Measurements from ENCODE around the gene THEM5. TPM values are rescaled to one million over a fixed set of nuclear protein-coding genes. Genes with fewer than 3 reads are reported as not detected.

The THEM5 gene
- total and polyA plus RNA-seq, 2 experiments from 2014 or later, result not detected

GRCh38 chr1:151806170-151806569, 47.3 kb downstream of the THEM5 start:
- no peak overlapping the region for H3K27ac ChIP-seq
- peaks cover 4% of the 10 kb centered on the region for H3K27me3 ChIP-seq
- no peak for DNase-seq (ENCODE audit: low read depth in 1 of 2, low spot score in 1 of 2)
- H3K9me3 ChIP-seq (ENCODE audit: low read depth), result no peaks in the 10 kb centered on the region
- no peaks in the 10 kb centered on the region for H3K4me1 ChIP-seq (ENCODE audit: low read depth)
- no peak for TF ChIP-seq CTCF (IDR thresholded peaks at IDR 0.05; ENCODE audit: low read depth, low read length)
- H3K36me3 ChIP-seq, result no peaks in the 10 kb centered on the region
- no peak overlapping the region for H3K4me3 ChIP-seq

DNA sequence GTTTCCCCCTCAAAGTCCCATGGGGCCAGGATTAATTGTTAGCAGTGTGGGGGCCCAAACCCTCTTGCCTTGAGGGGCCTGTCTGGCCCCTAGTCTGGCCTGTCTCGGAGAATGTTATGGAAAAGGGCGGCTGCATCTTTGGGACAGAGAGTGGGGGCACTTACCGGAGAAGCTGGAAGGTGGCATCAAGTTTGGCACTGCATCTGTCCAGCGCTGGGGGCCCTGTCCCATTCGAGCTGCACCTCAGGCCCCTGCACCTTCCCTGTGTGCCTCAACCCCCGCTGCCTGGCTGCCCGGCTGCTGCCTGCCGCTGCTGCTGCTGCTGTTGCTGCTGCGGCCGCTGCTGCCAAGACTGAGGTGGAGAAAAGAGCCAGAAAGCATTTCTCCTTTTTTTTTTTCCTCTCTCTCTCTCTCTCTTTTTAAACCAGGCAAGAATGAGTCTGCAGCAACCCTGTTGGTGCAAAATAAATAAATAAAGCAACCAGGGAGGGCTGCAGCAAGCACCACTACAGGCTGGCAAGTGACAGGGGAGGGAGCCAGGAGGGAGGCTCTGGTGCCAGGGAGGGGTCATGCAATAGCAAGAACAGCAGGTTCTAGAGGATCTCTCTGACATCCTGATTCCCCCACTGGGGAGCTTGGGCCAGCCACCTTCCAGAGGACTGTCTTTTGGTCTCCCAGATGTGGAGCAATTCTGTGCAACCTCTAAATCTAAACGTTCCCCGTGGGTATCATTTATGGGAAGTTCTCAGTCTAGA, 48.3 kb downstream of the THEM5 start, which contains the start of gene LINGO4:
LINGO4 (minus strand) TSS at position 354 of the 755 bp plus-strand sequence. CDS start 2,715 bp downstream, outside the sequence.
- TF ChIP-seq CTCF (IDR thresholded peaks at IDR 0.05; ENCODE audit: low read depth, low read length), result no peak
- Histone ChIP-seq H3K36me3 (no peaks in the 10 kb centered on the region), H3K4me3 (no peak within 1 kb of the TSS), H3K27ac (no peak within 1 kb of the TSS), H3K4me1 (ENCODE audit: low read depth) (no peaks in the 10 kb centered on the region), H3K27me3 (peaks cover 4% of the 10 kb centered on the region), H3K9me3 (ENCODE audit: low read depth) (no peaks in the 10 kb centered on the region)
- DNase-seq (ENCODE audit: low read depth in 1 of 2, low spot score in 1 of 2), result no peak

GRCh38 chr1:151803915-151804314, 49.6 kb downstream of the THEM5 start:
- DNase-seq (ENCODE audit: low read depth in 1 of 2, low spot score in 1 of 2), result no peak
- H3K4me3 ChIP-seq, result no peak overlapping the region
- peaks cover 4% of the 10 kb centered on the region for H3K27me3 ChIP-seq
- no peaks in the 10 kb centered on the region for H3K36me3 ChIP-seq
- TF ChIP-seq CTCF (IDR thresholded peaks at IDR 0.05; ENCODE audit: low read depth, low read length), result no peak
- no peak overlapping the region for H3K27ac ChIP-seq
- no peaks in the 10 kb centered on the region for H3K9me3 ChIP-seq (ENCODE audit: low read depth)
- H3K4me1 ChIP-seq (ENCODE audit: low read depth), result no peaks in the 10 kb centered on the region

DNA sequence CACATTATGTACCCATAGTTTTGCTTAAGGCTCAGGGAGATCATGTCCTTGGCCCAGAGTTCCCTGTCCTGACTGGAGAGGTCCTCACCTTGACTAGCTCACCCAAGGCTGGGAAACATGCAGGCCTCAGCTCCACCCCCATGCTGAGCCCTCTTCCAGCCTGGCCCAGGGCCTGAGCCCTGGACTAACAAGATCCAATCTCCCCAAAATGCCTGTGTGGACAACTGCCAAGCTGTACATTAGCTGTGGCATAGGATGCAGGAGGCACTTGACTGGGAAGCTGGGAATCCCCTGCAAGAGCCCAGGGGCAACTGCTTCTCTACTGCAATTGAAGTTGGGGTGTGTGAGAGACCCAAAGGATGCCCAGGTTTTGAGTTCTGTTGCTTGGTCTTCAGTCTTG, 50.3 kb downstream of the THEM5 start:
- no peak for TF ChIP-seq CTCF (IDR thresholded peaks at IDR 0.05; ENCODE audit: low read depth, low read length)
- no peaks in the 10 kb centered on the region for H3K4me1 ChIP-seq (ENCODE audit: low read depth)
- H3K9me3 ChIP-seq (ENCODE audit: low read depth), result no peaks in the 10 kb centered on the region
- H3K4me3 ChIP-seq, result no peak overlapping the region
- peaks cover 4% of the 10 kb centered on the region for H3K27me3 ChIP-seq
- no peak overlapping the region for H3K27ac ChIP-seq
- H3K36me3 ChIP-seq, result no peaks in the 10 kb centered on the region
- no peak for DNase-seq (ENCODE audit: low read depth in 1 of 2, low spot score in 1 of 2)

GRCh38 chr1:151802372-151802771, 51.1 kb downstream of the THEM5 start:
- H3K27ac ChIP-seq, result no peak overlapping the region
- H3K9me3 ChIP-seq (ENCODE audit: low read depth), result no peaks in the 10 kb centered on the region
- no peak for DNase-seq (ENCODE audit: low read depth in 1 of 2, low spot score in 1 of 2)
- TF ChIP-seq CTCF (IDR thresholded peaks at IDR 0.05; ENCODE audit: low read depth, low read length), result no peak
- H3K4me1 ChIP-seq (ENCODE audit: low read depth), result no peaks in the 10 kb centered on the region
- peaks cover 4% of the 10 kb centered on the region for H3K27me3 ChIP-seq
- H3K36me3 ChIP-seq, result no peaks in the 10 kb centered on the region
- no peak overlapping the region for H3K4me3 ChIP-seq
